ENCODE data around the gene NAXE.
"Not testable (repeated sequence)": the region's sequence is repeated elsewhere in the genome, so short reads cannot be mapped to it uniquely, and the experiment has no call there.

The NAXE gene

DNA sequence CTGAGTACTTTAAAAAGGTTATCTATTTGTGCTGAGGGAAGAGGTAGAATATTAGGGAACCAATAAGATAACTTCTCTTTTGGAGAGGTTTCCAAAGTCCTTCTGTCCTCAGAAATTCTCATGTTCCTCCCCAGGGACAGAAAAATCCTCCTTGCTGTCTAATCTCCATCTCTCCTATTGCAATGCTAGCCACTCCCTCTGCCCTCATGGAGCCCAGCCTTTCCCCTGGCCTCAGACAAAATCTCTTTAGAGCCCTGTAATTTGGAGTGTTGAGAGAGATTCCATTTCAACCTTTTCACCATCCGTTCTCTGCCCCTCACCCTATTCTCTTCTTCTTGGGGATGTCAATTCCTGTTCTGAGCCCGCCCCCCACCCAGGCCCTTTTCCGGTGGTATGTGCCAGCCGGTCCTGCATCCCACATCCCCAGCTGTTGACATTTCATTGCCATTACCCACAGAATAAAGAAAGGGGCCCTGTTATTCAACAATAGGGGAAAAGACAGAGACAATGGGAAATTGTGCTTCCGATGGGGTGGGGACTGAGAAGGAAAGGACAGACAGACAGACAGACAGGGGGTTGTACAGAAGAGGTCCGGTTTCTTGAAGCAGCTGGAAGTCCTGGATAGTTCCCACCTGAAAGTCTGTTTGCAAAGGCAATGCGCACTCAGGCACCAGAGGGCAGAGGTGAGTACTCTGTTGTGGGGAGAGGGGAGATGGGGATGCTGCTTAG, 27.4 kb downstream of the NAXE start, which contains the start of gene HAPLN2:
TSS of gene HAPLN2 (plus strand) at position 563 of the 729 bp plus-strand sequence. CDS start 4,076 bp downstream, outside the sequence.
- in situ Hi-C loops (cut with MboI; ENCODE audit: low sequenced_read_pairs), result no loop called here

DNA sequence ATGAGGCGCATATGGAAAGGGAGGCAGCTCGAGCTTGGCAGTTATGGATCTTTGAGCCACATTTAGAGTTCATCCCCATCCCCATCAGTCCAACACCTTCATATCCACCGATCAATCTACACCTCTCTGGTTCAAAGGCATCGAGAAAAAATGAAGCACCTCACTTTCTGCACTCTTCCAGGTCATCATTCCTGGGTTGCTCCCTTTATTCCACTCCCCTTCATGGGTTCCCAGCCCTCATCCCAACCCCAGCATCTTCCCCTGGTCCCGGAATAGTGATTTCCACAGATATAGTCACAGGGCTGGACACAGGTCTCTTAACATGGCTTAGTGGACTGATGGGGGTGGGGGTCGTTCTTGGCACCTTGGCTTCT, 28.0 kb downstream of the NAXE start:
- in situ Hi-C loops (cut with MboI; ENCODE audit: low sequenced_read_pairs), result no loop called here

DNA sequence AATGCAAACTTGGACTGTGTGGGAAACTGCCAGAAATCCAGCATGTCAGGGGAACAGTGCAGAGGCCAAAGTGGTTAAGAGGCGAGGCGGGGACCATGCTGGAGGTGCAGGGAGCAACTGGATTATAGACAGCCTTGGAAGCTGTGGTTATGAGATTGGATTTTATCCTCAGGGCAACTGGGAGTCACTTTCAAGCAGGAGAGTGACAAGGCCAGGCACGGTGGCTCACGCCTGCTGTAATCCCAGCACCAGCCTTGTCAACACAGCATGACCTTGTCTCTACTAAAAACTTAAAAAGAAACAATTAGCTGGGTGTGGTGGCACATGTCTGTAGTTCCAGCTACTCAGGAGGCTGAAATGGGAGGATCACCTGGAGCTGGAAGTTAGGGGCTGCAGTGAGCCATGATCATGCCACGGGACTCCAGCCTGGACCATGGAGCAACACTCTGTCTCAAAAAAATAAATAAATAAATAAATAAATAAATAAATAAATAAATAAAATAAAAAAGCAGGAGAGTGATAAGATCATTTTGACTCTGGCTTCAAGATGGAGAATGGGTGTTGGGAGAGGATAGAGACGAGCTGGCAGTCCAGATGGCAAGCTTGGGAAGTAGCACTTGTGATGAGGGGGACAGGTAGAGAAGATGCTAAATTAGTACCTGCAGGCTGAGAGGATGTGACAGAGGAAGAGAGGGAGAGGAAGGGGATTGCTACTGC, 31.2 kb downstream of the NAXE start:
- in situ Hi-C loops (cut with MboI; ENCODE audit: low sequenced_read_pairs), result no loop called here

DNA sequence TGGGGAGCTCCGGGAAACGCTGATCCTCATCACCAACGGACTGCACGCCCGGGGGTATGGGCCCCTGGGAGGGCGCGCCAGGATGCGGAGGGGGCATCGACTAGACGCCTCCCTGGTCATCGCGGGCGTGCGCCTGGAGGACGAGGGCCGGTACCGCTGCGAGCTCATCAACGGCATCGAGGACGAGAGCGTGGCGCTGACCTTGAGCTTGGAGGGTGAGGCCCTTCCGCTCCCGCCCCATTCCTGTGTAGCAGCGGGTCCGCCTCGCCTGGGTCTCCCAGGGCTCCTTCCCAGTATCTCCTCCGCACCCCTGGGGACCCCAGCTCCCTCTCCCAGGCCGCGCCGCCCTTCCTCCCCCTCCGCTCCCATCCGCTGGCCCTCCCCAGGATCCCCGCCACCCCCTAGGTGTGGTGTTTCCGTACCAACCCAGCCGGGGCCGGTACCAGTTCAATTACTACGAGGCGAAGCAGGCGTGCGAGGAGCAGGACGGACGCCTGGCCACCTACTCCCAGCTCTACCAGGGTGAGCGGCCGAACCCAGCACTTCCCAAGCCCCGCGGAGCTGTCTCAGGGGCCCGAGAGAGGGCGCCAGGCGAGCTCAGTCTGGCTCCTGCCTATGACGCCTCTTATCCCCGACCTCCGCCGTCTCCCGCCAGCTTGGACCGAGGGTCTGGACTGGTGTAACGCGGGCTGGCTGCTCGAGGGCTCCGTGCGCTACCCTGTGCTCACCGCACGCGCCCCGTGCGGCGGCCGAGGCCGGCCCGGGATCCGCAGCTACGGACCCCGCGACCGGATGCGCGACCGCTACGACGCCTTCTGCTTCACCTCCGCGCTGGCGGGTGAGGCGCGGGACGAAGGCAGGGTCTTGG, 32.6 kb downstream of the NAXE start:
- in situ Hi-C loops (cut with MboI; ENCODE audit: low sequenced_read_pairs), result no loop called here

DNA sequence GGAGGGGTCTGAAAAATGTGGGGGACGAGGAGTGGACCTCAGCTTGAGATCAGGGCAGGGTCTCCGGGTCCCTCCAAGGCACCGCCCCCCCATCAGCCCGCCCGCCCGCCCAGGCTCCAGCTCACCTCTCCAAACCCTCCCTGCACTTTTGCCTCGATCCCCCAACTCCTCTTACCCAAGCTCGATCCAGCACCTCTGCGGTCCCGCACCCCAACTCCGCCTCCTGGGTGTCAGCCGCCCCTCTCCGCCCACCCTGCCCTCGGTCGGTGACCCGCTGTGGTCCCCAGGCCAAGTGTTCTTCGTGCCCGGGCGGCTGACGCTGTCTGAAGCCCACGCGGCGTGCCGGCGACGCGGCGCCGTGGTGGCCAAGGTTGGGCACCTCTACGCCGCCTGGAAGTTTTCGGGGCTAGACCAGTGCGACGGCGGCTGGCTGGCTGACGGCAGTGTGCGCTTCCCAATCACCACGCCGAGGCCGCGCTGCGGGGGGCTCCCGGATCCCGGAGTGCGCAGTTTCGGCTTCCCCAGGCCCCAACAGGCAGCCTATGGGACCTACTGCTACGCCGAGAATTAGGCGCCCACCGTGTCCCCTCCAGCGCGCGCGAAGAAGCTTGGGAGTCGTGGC, 33.3 kb downstream of the NAXE start:
- in situ Hi-C loops (cut with MboI; ENCODE audit: low sequenced_read_pairs), result no loop called here

DNA sequence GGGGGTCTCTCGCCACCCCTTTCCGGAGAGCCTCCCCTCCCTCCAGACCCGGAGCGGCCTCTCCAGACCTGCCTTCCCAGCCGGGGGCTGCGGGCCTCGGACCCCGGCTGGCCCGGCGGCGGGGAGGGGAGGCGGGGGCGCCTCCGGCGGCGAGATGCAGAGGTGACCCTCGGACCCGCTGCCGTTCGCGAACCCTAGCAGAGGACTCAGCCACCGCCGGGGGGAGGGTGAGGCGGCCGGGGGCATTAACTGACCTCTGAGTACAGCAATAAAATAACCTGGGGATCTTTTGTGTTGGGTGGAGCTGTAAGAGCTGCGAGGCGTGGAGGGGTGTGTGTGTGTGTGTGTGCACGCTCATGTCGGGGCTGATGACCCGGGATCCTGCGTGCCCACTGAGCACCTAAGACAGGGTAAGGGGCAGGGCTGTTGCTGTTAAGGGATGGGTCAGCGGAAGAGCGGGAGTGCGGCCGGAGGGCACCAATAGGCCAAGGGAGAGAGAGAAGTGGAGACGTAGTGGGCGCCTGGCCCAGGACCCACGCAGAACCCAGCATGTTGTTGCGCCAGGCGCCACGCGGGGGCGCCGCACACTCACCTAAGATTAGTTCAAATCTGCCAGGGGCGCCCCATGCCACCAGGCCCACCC, 34.0 kb downstream of the NAXE start:
- in situ Hi-C loops (cut with MboI; ENCODE audit: low sequenced_read_pairs), result no loop called here

DNA sequence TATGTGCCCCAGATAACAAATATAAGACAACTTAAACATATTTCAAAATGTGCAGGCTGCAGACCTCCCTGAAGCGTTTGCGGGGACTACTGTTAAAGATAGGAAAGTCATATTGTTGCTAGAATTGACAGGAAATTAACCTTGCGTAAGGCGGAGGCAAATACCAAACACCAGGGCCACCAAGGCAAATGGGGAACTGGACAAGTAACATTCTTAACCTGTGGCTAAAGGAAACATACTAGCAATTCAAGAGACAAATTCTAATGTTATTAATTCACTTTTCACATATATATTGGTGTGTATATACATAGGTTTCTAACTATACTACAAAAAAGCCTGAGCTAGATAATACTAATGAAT, 34.5 kb downstream of the NAXE start:
- in situ Hi-C loops (cut with MboI; ENCODE audit: low sequenced_read_pairs), result no loop called here

DNA sequence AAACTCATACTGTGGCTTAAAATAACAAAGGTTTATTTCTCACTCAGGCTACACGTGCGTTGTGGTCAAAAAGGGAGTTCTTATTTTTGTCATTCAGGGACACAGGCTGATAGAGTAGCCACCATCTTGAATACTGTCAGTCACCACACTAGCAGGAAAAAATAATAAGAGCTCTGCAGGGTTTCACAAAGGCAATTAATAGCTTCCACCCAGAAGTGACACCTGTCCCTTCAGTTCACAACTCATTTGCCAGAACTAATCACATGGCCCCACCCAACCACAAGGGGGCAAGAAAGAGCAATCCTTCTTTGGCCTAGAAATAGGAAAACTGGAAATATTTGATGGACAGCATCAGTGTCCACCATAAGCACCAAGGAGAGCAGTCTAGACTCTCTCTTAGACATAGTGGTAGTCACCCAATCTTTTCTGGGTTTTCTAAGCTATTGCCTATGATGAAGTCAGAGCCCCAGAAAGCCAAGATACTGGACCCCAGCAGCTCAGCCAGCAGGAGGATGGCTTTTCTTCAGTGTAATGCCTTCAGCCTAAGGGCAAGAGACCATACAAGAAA, 35.8 kb downstream of the NAXE start:
- in situ Hi-C loops (cut with MboI; ENCODE audit: low sequenced_read_pairs), result no loop called here

DNA sequence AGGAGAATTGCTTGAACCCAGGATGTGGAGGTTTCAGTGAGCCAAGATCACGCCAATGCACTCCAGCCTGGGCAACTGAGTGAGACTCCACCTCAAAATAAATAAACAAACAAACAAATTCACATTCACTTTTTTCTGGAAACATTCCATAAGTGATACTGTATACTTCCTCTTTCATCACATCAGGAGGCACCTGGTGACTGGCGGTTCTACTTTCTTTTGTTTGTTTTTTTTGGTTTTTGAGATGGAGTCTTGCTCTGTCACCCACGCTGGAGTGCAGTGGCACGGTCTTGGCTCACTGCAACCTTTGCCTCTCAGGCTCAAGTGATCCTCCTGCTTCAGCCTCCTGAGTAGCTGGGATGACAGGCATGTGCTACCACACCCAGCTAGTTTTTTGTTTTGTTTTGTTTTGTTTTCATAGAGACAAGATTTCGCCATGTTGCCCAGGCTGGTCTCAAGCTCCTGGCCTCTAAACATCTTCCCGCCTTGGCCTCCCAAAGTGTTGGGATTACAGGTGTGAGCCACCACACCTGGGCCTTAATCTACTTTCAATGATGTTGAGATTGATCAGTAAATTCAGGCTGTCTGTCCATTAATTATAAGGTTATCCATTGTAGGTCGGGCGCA, 38.4 kb downstream of the NAXE start:
- in situ Hi-C loops (cut with MboI; ENCODE audit: low sequenced_read_pairs), result no loop called here

DNA sequence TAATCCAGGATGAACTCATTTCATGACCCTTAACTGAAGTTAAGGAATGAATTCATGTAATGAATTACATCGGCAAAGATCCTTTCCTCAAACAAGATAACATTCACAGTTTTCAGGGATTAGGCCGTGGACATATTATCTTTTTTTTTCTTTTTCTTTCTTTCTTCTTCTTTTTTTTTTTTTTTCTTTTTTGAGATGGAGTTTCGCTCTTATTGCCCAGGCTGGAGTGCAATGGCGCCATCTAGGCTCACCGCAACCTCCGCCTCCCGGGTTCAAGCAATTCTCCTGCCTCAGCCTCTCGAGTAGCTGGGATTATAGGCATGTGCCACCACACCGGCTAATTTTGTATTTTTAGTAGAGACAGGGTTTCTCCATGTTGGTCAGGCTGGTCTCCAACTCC, 39.6 kb downstream of the NAXE start:
- in situ Hi-C loops (cut with MboI; ENCODE audit: low sequenced_read_pairs), result not testable (repeated sequence)

DNA sequence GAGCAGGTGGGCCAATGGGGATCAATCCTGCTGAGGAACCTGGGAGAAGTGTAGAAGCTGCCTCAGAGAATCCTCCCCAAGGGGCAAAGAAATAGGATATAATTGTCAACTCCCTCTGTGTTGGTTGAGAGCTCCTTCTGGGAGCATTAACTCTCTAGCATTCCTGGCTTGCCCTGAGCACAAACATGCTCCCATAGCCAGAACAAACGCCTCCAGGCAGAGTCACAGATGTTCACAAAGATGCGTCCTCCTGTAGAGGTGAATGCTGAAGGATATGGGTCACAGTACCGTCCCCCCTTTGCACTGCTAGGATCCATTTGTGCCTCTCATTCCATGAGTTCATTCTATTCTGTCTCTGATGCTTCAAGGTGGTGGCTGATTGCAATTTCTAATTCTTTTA, 40.8 kb downstream of the NAXE start:
- in situ Hi-C loops (cut with MboI; ENCODE audit: low sequenced_read_pairs), result no loop called here

DNA sequence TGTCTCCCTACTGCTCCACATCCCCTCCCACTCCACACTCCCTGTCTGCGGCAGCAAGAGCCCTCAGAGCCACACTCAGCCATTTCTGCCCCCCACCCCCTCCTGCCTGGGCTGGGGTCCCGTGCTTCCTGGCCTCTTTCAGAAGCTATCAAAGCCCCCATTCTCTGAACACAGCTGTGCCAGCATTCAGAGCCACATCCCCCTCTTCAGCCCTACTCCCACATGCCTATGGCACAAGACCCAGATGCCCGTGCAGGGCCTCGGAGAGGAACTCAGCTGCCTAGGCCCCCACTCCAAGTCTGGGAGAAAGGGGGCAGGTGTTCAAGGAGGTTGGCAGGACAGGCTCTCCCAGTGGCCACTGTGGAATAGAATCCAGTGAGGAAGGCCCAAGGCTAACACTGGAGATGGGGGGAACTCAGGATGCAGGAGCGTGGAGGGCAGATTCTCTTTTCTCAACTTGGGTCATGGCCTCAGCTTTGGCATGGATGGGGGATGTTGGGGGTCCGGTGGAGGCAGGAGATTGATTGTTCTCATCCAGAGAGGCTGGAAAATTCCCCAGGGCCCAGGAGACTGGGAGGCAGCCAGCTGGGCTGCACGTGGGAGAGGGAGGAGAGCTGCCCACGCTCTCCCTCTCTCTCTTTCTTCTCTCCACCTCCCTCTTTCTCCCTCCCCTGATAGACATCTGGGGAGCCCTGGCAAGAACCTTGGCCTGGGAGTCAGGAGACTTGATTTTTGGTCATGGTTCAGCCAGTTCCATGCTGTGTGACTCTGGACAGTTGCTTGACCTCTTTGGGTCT, 46.8 kb downstream of the NAXE start:
- in situ Hi-C loops (cut with MboI; ENCODE audit: low sequenced_read_pairs), result no loop called here

DNA sequence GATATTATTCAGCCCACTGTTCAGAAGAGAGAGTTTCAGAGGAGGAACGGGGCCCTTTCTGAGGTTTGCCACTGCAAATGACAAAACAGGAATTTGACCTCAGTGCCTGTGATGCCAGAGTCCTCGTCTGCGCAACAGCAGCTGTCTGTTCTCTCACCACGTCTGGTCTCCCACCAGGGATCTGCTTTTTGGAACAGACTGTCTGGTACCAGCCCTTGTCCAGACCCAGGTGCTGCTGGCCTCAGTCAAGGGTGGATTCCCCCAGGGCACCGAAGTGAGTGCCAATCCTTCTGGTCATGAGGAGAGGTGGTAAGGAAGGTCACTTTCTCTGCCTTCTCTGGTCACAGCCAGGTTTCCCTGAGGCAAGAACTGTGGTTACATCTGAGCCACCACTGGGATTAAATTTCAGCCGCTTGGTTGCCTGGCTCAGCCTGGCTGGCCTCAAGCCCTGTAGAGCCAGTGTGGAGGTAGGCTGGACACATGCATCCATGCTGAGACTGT, 48.1 kb downstream of the NAXE start:
- in situ Hi-C loops (cut with MboI; ENCODE audit: low sequenced_read_pairs), result no loop called here

DNA sequence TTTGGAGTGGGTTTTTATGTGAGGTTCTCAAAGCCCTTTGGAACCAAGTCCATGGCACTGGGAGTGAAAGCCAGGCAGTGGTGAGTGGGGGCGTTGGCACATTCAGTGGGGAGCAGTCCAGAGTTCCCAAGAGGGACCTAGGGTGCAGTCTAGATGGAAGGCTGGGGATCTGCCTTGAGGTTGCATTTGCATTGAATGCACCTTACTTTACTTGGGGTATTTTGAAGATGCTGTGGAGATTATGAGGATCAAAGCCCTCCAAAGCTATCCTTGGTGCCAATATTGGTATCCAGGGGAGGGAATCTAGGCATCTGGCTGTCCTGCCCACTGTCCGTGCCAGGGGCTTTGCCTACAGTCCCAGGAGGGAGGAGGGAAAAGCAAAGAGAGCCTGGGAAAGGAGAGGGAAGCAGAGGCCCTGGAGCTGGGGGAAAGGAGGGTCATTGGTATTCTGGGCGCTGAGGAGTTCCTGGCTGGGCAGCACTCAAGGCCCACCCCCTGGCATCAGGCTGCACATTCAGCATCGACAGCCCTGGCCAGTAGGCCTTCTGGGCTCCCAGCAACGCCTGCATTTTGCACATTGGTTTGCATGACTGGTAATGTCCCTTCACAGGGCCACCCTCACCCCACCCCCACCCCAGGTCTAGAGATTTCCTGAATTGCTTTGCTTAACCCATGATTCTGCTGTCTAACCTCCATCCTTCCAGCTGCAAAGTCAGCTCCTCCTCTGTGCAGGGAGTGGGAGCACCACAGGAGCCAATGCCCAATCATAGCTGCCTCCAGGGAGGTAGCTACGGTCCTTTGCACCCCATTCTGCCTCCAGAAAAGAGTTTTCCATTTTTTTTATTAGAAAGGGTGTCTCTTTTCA, 49.5 kb downstream of the NAXE start:
- in situ Hi-C loops (cut with MboI; ENCODE audit: low sequenced_read_pairs), result no loop called here

DNA sequence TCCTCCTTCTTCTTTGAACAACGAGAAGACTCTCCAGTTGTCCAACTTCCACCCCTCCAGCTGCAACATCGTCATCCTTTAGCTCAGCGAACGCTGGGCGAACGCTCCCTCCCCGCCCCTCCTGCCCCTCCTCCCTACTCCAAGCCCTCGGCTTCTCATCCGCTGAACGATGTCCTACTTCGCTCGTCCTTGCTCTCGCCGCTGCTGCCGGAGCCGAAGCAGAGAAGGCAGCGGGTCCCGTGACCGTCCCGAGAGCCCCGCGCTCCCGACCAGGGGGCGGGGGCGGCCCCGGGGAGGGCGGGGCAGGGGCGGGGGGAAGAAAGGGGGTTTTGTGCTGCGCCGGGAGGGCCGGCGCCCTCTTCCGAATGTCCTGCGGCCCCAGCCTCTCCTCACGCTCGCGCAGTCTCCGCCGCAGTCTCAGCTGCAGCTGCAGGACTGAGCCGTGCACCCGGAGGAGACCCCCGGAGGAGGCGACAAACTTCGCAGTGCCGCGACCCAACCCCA, 50.2 kb downstream of the NAXE start, which contains the start of gene BCAN:
TSS of gene BCAN (plus strand) at position 357 of the 504 bp plus-strand sequence. CDS start 3,938 bp downstream, outside the sequence.
- in situ Hi-C loops (cut with MboI; ENCODE audit: low sequenced_read_pairs), result no loop called here

DNA sequence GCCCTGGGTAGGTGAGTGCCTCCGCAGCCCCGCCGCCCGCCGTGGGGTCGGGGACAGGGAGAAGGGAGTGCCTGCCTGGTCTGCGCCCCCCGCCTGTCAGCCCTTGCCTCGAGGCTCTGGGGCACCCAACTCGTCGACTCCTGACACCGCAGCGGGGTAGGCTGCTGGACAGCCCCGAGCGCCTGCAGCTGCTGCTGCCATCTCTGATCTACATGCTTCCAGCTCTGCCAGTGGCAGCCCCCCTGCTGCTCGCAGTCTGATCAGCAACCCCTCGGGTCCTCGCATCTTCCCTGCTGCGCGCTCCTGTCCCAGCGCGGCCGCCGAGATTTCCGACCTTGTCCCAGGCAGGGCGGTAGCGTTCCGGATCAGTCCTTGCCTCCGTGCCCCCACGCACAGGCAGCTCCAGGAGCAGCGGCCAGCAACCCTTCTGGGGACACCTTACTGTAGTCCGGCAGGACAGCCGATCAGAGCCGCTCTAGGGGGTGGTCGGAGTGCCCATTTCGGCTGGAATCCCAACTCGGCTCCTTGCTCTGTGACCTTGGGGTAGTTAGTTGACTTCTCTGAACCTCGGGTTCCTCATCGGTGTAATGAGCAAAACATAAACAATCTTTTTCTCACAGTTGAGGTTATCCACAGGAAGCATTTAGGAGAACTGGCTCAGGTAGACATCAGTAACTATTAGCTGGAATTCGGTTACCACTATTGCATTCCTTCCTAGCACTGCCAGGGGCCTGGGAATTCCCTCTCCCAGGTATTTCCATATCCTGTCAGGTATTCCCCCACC, 50.9 kb downstream of the NAXE start:
- in situ Hi-C loops (cut with MboI; ENCODE audit: low sequenced_read_pairs), result no loop called here
